GM18870 (cell line): ENCODE data around the gene FOXL3.
"Not testable (repeated sequence)": the region's sequence is repeated elsewhere in the genome, so short reads cannot be mapped to it uniquely, and the experiment has no call there.

ENCODE experiments used
- ATAC-seq: cut with Tn5 transposase; IDR thresholded peaks from one replicate; pipeline ENCODE4 v1.9.1; 2021; ENCODE audit warnings: moderate library complexity; ENCODE audit not compliant: unreplicated experiment

FOXL3 gene

GRCh38 chr7:286266-286665, 3.7 kb upstream of the FOXL3 start:
- no peak for ATAC-seq

- ATAC-seq = no peak
These were observed 1.3 kb upstream of the FOXL3 start for GRCh38 chr7:288671-289101.

- no peak for ATAC-seq
These were observed 688 bp upstream of the FOXL3 start for GRCh38 chr7:289209-289755.

GRCh38 chr7:290554-291372, 793 bp downstream of the FOXL3 start:
- no peak for ATAC-seq

DNA sequence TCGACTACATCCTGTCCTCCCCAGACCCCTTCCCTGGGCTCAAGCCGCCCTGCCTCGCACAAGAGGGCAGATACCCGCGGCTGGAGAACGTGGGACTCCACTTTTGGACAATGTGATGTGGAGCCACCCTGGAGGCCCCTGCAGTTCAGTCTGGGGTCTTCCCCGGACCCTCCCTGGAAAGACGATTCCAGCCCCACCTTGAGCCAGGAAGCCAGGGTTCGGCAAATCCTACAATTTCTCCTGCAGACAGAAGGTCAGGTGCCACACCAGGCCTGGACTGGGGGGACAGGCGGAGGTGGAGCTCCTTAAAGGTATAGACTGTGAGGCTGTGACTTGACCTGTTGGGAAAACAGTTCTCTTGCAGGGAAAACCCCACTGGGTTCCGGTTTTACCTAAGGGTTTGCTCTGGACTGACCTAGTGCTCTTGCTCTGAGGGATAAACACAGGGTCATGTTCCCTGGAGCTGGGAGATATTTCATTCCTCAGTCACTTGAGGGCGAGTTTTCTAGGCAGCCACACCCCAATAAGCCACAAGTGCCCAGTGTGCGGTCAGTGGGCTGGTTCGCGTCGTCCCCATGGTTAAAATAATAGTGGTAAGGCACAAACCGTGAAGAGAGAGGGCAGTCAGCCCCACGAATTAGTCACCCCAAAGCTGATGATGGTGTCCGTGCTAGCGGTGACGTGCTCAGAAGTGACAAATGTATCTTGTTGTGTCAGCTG, 1.6 kb downstream of the FOXL3 start:
- ATAC-seq = no peak

DNA sequence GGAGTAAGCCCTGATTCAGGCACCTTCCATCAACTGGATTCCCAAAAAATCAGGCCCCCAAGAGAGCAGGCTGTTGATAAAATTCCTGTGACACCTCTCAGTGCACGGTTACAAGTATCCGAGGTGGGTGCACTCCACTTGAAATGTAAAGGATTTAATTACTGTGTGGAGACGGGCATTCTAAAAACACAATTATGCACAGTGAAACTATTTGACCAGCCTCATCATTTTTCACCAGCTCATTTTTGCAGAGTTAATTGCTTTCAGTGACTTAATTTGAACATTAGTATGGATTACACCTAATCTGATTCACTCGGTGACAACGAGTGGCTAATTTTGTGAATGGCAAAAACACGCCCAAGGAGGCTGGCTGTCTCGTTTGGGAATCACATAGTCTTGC, 2.3 kb downstream of the FOXL3 start:
- ATAC-seq = no peak

- no peak for ATAC-seq
These were observed 2.9 kb downstream of the FOXL3 start for GRCh38 chr7:292826-293225.

DNA sequence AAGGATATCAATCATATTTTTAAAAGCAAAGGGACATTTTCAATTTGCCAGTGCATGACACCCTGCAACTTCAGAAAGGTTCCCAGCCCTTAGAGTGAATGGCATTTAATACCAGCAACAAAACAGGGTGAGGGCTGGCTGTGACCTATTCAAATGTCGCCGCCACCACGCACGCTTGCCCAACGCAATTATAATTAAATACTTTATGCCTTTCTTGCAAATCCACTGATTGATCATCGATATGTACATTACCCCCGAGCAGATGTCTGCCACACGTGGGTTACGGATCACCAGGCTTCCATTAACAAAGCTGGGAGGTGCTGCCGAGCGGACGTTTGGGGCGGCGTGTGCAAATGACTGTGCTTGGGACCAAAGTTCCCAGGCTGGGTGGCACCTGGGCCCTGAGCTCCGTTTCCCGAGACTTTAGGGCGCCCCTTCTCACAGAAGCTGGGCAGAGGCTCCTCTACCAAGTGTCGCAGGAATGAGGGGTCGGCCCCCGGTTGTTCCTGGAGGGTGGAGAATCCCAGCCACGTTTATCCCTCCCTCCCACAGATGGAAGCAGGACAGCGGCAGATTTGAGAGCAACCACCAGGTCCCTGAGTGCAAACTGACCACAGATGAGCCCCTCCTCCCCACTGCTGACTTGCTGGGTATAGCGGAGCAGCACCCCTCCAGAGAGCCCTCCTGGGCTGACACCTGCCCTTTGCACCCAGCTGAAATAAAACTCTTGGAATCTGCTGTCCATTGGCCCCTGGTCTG, 3.9 kb downstream of the FOXL3 start:
- no peak for ATAC-seq

DNA sequence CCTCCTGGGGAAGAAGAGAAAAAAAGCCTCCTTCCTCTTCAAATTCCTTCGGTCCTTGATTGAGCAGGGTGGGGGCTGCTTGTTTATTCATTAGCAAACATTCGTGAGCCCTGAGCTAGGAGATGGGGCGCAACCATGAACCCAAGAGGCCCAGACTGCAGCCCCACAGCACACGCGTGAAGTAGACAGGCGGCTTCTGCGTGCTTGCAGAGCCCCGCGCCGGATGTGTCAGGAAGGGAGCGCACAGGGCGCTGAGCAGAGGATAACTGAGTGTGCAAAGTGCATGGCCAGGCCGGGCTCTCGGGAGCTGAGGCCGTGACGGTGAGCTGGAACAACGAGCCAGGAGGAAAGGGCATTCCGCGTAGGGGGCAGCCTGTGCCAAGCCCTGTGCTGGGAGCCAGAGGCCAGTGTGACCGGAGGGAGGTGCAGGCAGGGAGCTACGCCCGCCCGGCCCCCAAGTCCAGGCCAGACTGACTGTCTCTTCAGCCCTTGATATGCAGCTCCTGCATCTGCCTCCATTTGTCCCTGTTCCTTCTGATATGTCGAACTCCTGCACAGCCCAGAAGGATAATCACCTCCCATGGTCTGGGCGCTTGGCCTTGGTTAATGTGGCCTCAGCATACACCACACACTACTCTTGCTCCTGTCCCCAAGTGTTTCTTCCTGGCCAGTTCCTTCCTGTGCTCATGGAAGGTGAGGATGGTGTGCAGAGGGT, 4.6 kb downstream of the FOXL3 start:
- ATAC-seq = no peak

- ATAC-seq = no peak
These were observed 5.5 kb downstream of the FOXL3 start for GRCh38 chr7:295155-296154.

DNA sequence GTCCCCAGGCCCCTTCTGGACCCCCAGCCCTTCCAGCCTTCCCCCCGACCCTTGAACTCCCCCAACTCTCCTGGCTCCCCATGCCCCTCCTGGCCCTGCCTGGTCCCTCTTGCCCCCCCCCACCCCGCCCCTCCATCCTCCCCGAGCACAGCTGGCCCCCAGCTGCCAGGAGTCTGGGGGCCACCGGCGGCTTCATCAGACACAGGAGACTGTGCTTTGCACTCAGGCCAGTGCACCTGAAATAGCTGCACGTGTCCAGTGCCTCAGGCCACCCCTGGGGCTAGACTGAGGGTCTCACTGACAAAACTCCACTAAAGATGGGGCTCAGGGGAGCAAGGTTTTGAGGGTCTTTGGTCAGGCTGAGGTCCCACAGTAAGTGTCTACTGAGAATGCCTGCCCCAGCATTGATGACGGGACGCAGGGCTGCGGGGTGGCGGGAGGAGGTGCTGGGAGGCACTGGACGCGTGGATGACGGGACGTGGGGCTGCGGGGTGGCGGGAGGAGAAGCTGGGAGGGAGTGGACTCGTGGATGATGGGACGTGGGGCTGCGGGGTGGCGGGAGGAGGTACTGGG, 6.5 kb downstream of the FOXL3 start:
- no peak for ATAC-seq

GRCh38 chr7:297141-297540, 7.2 kb downstream of the FOXL3 start:
- ATAC-seq = not testable (repeated sequence)

GRCh38 chr7:297611-298374, 7.8 kb downstream of the FOXL3 start:
- ATAC-seq = no peak

DNA sequence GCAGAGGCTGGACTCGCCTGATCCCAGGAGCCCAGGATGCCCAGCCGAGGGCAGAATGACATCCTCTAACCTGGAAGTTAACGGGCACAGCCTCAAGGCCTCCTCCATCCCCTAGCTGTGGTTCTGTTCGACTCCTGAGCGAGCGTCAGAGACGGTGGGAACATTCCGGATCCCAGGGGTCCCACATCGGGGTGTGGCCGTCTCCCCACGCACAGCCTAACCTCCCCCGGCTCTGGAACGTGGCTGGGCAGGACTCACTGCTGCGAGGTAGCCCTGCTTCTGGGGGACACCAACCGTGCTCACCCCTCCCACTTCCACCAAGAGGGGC, 8.4 kb downstream of the FOXL3 start:
- ATAC-seq = no peak

DNA sequence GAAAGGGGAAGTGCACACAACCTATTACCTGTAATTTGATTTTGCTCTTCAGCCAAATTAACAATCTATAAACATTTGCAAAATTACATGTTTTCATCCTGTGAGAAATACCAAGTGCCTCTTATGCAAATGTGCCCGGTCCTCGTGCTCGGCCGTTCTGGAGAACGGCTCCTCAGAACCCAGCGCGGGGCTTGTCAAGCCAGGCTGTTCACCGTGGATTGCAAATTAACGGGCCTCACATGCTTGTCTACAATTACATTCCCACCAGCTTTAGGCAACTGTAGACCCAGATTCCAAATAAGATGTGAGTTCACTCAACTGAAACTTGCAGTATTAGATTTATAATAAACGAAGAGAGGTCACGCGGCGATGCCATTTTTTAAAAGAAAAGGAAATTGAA, 8.8 kb downstream of the FOXL3 start:
- ATAC-seq = no peak

- ATAC-seq = no peak
These were observed 9.2 kb downstream of the FOXL3 start for GRCh38 chr7:299169-299568.

DNA sequence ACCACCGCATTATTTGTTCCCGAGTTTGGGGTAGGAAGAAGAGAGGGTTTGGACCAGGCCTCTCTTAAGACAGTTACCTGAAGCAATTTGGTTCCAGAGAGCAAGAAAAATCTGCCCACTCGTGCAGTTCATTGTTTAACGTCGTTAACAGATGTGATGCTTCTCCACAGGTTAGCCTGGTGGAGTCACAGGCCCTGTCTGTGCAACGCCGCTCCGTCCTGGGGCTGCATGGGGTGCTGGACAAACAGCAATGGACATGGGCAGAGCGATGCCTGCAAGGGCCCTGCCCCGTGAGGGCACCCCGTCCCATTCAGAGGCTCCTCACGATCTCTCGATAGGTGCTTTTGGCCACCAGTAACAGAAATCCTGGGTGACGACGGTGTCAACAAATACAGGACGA, 9.7 kb downstream of the FOXL3 start:
- no peak for ATAC-seq

DNA sequence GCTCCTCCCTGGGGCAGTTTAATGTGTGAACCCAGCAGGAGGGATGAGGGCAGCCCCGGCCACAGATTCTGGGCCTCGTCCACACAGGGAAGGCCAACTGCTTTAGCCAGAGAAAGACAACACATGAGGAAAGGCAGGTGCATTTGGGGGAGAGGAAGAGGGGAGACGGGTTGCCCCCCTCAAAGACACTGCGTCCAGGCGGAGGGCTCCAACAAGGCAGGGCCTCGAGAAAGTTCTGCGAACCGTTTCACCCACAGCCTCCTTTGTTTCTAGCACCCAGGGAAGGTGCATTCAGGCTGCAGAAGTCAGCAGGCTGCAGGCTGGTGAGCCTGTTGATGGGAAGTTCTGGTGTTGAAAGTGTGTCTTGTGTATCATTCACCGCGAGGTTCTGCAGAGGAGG, 10.1 kb downstream of the FOXL3 start:
- ATAC-seq = no peak
